ENCODE results near the gene ATP6V0A4. TPM values are rescaled to one million over a fixed set of nuclear protein-coding genes. Genes with fewer than 3 reads are reported as not detected.

The ATP6V0A4 gene
- total RNA-seq (2016; rRNA removed; fragmentation: Illumina TruSeq; extraction: Trizol) (0.11 and 0.24 TPM in 2 replicates), polyA plus RNA-seq (2011; rRNA removed) (0.25 and 0.26 TPM in 2 replicates), polyA minus RNA-seq (2011; rRNA and poly(A)+ RNA removed; ENCODE audit: low replicate concordance) (0.20 and 0.51 TPM in 2 replicates), Bru-seq, nascent RNA (percentile 15 among the genes with signal in this experiment), BruChase-seq, experiment 1, labeled RNA remaining after a 6-hour chase (percentile 16 among the genes with signal in this experiment), BruChase-seq, experiment 2, labeled RNA remaining after a 2-hour chase (percentile 14 among the genes with signal in this experiment)
- not detected in 2 replicates for total RNA-seq (2016; cell fraction: cytosol; rRNA removed; fragmentation: Illumina TruSeq; extraction: Trizol; ENCODE audit: low read depth)
- 0.09 and 0.48 TPM in 2 replicates for total RNA-seq (2016; cell fraction: insoluble cytoplasmic fraction; rRNA removed; fragmentation: Illumina TruSeq; extraction: Trizol)
- 0.12 TPM in 1 of 2 replicates, not detected in the other for total RNA-seq (2016; cell fraction: membrane; rRNA removed; fragmentation: Illumina TruSeq; extraction: Trizol)
- 0.28 and 0.31 TPM in 2 replicates for total RNA-seq (2016; cell fraction: nucleus; rRNA removed; fragmentation: Illumina TruSeq; extraction: Trizol)
- 0.16 and 0.41 TPM in 2 replicates for polyA plus RNA-seq (2011; cell fraction: cytosol; rRNA removed)
- 0.26 TPM in 1 of 2 replicates, not detected in the other for polyA plus RNA-seq (2011; cell fraction: nucleus; rRNA removed)
- polyA plus RNA-seq (2012): 0.09 and 0.13 TPM in 2 replicates
- 0.05 TPM in 1 of 2 replicates, not detected in the other for polyA plus RNA-seq (2016; cell fraction: cytosol; fragmentation: Illumina TruSeq; extraction: Trizol; ENCODE audit: low read depth)
- 0.34 TPM in 1 of 2 replicates, not detected in the other for polyA plus RNA-seq (2016; cell fraction: insoluble cytoplasmic fraction; fragmentation: Illumina TruSeq; extraction: Trizol; ENCODE audit: low read depth)
- 0.15 TPM in 1 of 2 replicates, not detected in the other for polyA plus RNA-seq (2016; cell fraction: membrane; fragmentation: Illumina TruSeq; extraction: Trizol; ENCODE audit: low read depth)
- 0.19 TPM in 1 of 2 replicates, not detected in the other for polyA plus RNA-seq (2016; cell fraction: nucleus; fragmentation: Illumina TruSeq; extraction: Trizol; ENCODE audit: insufficient read depth, low read depth)
- polyA minus RNA-seq (2011; cell fraction: cytosol; rRNA and poly(A)+ RNA removed): not detected in 2 replicates
- polyA minus RNA-seq (2011; cell fraction: nucleus; rRNA and poly(A)+ RNA removed): 0.26 and 0.62 TPM in 2 replicates
- long read RNA-seq, experiment 1, partial matches to known transcripts: 1 of 1 reads
- long read RNA-seq, experiment 1, other reads (novel, unspliced or antisense): 0 of 1 reads
- long read RNA-seq, experiment 2: 0 reads

- H3K4me1 ChIP-seq (ENCODE audit: insufficient read depth, low read length): peaks cover 27% of the 10 kb centered on the region
- peak; percentile 40 for ATAC-seq
- no peaks in the 10 kb centered on the region for H3K79me2 ChIP-seq (ENCODE audit: insufficient read depth, low read length)
- no peaks in the 10 kb centered on the region for H3K36me3 ChIP-seq (replicated peaks in 1 of 2; ENCODE audit: control insufficient read depth in 1 of 2, insufficient read depth in 2 of 2, low read length in 2 of 2)
- WGBS (ENCODE audit: low lambda C conversion rate): 35% methylated on average over 11 of the region's 14 CpGs
- in situ Hi-C loops (cut with HindIII; ENCODE audit: extremely low pct_ligation_motif_present, low pct_unique_long_range_greater_than_20kb): no loop called here
- BruUV-seq (replicated peaks): no TSS peak
- ChIA-PET CTCF (ENCODE audit: low intra/inter-chr PET ratio, low total read pairs) (no interaction called here), POLR2A (no interaction called here)
- peaks cover 3 to 14% of the 10 kb centered on the region in 2 experiments; a peak in 2 of 5 replicates for H3K27me3 ChIP-seq (ENCODE audit: control insufficient read depth in 1 of 2, insufficient read depth in 2 of 2, low read length in 2 of 2)
- no peak within 1 kb of the TSS for H3K27ac ChIP-seq (ENCODE audit: extremely low read length, insufficient read depth, low read length)
- H2AFZ ChIP-seq (ENCODE audit: low read length): no peak within 1 kb of the TSS
- no peak for FAIRE-seq
- intact Hi-C loops (cut with micrococcal nuclease; ENCODE audit: unreplicated experiment): no loop called here
- H3K9ac ChIP-seq (ENCODE audit: insufficient read depth, low read depth, low read length): no peak within 1 kb of the TSS
- no peaks in the 10 kb centered on the region for H3K9me3 ChIP-seq (ENCODE audit: low read length)
- H3K4me2 ChIP-seq (ENCODE audit: low read depth, low read length): no peak within 1 kb of the TSS
- no peaks in the 10 kb centered on the region for H4K20me1 ChIP-seq (ENCODE audit: insufficient read depth, low read length)
- H3K4me3 ChIP-seq (replicated peaks in 1 of 3; ENCODE audit: insufficient read depth in 1 of 3, low read depth in 2 of 3, low read length in 3 of 3): no peak within 1 kb of the TSS
- no peak for DNase-seq (ENCODE audit: low spot score)
- no peak for TF ChIP-seq ZMYM3 (CRISPR knock-in tag; IDR thresholded peaks at IDR 0.05)
- no peak for TF ChIP-seq ZNF891 (CRISPR knock-in tag; IDR thresholded peaks at IDR 0.05)
- TF ChIP-seq GPN1 (CRISPR knock-in tag; IDR thresholded peaks at IDR 0.05; ENCODE audit: borderline replicate concordance): no peak
- TF ChIP-seq, protein P1, sequence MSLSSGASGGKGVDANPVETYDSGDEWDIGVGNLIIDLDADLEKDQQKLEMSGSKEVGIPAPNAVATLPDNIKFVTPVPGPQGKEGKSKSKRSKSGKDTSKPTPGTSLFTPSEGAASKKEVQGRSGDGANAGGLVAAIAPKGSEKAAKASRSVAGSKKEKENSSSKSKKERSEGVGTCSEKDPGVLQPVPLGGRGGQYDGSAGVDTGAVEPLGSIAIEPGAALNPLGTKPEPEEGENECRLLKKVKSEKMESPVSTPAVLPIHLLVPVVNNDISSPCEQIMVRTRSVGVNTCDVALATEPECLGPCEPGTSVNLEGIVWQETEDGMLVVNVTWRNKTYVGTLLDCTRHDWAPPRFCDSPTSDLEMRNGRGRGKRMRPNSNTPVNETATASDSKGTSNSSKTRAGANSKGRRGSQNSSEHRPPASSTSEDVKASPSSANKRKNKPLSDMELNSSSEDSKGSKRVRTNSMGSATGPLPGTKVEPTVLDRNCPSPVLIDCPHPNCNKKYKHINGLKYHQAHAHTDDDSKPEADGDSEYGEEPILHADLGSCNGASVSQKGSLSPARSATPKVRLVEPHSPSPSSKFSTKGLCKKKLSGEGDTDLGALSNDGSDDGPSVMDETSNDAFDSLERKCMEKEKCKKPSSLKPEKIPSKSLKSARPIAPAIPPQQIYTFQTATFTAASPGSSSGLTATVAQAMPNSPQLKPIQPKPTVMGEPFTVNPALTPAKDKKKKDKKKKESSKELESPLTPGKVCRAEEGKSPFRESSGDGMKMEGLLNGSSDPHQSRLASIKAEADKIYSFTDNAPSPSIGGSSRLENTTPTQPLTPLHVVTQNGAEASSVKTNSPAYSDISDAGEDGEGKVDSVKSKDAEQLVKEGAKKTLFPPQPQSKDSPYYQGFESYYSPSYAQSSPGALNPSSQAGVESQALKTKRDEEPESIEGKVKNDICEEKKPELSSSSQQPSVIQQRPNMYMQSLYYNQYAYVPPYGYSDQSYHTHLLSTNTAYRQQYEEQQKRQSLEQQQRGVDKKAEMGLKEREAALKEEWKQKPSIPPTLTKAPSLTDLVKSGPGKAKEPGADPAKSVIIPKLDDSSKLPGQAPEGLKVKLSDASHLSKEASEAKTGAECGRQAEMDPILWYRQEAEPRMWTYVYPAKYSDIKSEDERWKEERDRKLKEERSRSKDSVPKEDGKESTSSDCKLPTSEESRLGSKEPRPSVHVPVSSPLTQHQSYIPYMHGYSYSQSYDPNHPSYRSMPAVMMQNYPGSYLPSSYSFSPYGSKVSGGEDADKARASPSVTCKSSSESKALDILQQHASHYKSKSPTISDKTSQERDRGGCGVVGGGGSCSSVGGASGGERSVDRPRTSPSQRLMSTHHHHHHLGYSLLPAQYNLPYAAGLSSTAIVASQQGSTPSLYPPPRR (CRISPR knock-in tag; IDR thresholded peaks at IDR 0.05; ENCODE audit: borderline replicate concordance): no peak
- TF ChIP-seq MIXL1 (CRISPR knock-in tag; IDR thresholded peaks at IDR 0.05): no peak
- TF ChIP-seq YEATS4 (CRISPR knock-in tag; IDR thresholded peaks at IDR 0.05; ENCODE audit: borderline replicate concordance): no peak
- TF ChIP-seq, protein P2, sequence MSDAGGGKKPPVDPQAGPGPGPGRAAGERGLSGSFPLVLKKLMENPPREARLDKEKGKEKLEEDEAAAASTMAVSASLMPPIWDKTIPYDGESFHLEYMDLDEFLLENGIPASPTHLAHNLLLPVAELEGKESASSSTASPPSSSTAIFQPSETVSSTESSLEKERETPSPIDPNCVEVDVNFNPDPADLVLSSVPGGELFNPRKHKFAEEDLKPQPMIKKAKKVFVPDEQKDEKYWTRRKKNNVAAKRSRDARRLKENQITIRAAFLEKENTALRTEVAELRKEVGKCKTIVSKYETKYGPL (CRISPR knock-in tag; IDR thresholded peaks at IDR 0.05): no peak
- TF ChIP-seq ZFY (CRISPR knock-in tag; IDR thresholded peaks at IDR 0.05): no peak
- no peak for TF ChIP-seq PHF20 (CRISPR knock-in tag; IDR thresholded peaks at IDR 0.05)
- TF ChIP-seq ZNF629 (CRISPR knock-in tag; conservative IDR thresholded peaks at IDR 0.05): no peak
- no peak for TF ChIP-seq ZBTB34 (CRISPR knock-in tag; IDR thresholded peaks at IDR 0.05)
Measured at GRCh38 chr7:138797715-138798320, at the start of gene ATP6V0A4, which contains the start of gene TMEM213. Gene ATP6V0A4, minus strand, starts transcription at chr7:138798196. Its CDS starts 26,949 bp downstream, at chr7:138771247. Gene TMEM213, plus strand, starts transcription at chr7:138797994. Its CDS starts 111 bp downstream, at chr7:138798105.

All from HepG2 (cell line).